Brain pericyte (primary cell): ENCODE results near the gene SEPHS1.
"Not testable (repeated sequence)": the region's sequence is repeated elsewhere in the genome, so short reads cannot be mapped to it uniquely, and the experiment has no call there.

ENCODE experiments used
- DNase-seq: peaks from one replicate; pipeline ENCODE4 v3.0.0-alpha.2; 2012; ENCODE audit warnings: low read depth, low spot score

The SEPHS1 gene, protein sequence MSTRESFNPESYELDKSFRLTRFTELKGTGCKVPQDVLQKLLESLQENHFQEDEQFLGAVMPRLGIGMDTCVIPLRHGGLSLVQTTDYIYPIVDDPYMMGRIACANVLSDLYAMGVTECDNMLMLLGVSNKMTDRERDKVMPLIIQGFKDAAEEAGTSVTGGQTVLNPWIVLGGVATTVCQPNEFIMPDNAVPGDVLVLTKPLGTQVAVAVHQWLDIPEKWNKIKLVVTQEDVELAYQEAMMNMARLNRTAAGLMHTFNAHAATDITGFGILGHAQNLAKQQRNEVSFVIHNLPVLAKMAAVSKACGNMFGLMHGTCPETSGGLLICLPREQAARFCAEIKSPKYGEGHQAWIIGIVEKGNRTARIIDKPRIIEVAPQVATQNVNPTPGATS

GRCh38 chr10:13348216-13349017 is at the start of gene SEPHS1:
Gene SEPHS1 (minus strand): TSS chr10:13348293. CDS start chr10:13344950, 3,343 bp downstream.
- no peak for DNase-seq

- no peak for DNase-seq
Observed at GRCh38 chr10:13397052-13397451, 49.0 kb upstream of the SEPHS1 start.

GRCh38 chr10:13396369-13396768 is 48.3 kb upstream of the SEPHS1 start:
- DNase-seq: no peak

- DNase-seq: no peak
Observed at GRCh38 chr10:13395540-13395939, 47.4 kb upstream of the SEPHS1 start.

GRCh38 chr10:13393640-13394039 is 45.5 kb upstream of the SEPHS1 start:
- no peak for DNase-seq

- no peak for DNase-seq
Observed at GRCh38 chr10:13392701-13393100, 44.6 kb upstream of the SEPHS1 start.

GRCh38 chr10:13390604-13391522 is 42.8 kb upstream of the SEPHS1 start:
- no peak for DNase-seq

- DNase-seq: no peak
Observed at GRCh38 chr10:13388478-13389230, 40.6 kb upstream of the SEPHS1 start.

DNA sequence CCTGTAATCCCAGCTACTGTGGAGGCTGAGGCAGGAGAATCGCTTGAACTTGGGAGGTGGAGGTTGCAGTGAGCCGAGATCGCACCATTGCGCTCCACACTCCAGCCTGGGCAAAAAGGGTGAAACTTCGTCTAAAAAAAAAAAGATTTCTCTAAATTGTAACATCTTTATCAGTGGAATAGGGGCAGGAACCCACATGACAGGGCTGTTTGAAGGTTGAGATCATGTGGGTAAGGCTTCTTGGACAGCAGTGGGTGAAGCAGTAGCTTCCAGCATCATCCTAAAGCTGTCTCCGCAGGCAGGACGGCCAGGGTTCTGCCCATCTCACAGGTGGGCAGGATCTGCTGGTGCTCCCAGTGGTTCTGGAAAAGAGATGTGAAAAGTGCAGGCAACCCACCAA is 37.9 kb upstream of the SEPHS1 start:
- DNase-seq: no peak

DNA sequence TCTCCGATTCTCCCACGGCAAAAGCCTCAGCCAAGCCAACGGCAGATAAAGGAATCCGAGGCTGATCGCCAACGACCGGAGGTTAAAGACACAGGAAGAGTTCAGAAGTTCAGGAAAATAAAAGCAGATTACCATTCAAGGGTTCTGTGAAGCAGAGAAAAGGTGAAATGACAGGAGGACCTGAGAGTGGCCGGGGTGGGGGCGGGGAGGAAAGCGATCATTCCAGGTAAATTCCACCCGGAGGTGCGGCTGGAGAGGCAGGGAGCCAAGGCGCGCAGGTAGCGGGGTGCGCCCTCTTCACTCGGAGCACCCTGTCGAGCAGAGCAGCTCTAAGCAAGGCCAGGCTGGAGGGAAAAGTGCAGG is 35.3 kb upstream of the SEPHS1 start:
- no peak for DNase-seq

DNA sequence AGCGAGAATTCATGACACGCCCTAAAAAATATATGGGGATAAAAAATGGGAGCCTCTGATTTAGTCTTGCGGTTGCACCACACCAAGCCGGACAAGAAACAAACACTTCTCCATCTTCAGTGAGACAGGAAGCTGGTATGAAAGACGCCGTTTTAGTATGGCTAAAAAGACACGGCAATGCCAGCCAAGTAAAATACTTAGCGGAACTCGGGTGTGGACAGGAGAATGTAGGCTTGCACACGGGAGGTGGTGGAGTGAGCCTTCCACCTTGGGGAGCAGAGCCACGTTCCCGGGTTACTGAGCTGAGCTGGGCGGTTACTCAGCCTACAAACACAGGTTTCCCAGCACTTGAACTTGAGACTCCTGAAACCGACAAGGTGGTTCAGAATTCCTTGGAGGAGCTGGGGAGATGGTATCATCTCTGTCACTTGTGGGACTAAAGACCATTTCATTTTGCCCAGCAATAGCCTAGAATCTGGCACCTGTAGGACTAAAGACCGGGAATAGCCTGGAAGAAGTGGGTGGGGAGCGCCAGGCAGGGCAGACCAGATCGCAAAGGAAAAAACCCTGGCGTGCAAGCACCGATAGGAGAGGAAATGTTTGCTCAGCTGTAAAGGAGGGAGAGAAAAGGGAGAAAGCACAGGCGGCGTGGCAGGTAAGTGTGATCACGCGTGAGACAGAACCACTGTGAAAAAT is 34.8 kb upstream of the SEPHS1 start:
- DNase-seq: no peak

GRCh38 chr10:13379061-13379460 is 31.0 kb upstream of the SEPHS1 start:
- DNase-seq: not testable (repeated sequence)

DNA sequence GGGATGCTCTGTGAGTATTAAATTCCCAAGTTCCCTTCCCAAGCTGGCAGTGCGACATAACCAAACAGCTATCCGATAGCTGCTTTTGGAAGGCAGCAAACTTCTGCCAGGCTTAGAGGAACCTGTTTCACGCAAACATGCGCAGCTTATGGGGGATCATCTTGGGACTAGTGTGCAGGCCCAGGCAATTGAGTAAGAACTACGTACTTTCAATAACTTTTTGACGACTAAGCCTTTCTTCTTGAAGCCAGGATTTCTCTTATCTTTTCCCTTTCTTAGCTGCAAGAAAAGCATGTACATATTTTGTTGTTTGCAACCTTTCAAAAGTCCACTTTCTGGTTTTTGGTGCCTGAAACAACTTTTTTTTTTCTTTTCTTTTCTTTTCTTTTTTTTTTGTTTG is 28.7 kb upstream of the SEPHS1 start:
- no peak for DNase-seq

DNA sequence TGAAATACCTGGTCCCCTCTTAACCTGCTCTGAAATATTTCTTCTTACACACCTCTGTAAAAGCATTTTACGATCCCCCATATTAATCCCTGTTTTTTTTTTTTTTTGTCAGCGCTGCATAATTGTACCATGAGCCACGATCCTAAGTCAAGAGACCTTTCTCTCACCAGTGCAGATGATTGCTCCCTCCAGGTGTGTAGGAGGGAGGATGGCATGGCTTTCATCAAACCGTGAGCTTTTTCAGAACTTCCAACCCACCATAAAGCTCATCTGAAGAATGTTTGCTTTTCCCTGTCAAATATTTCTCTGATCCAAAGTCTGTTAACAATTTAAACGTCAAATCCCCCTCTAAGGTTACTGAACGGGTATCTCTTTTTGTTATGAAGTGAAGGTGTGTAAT is 28.2 kb upstream of the SEPHS1 start:
- DNase-seq: no peak

- no peak for DNase-seq
Observed at GRCh38 chr10:13375791-13376190, 27.7 kb upstream of the SEPHS1 start.

DNA sequence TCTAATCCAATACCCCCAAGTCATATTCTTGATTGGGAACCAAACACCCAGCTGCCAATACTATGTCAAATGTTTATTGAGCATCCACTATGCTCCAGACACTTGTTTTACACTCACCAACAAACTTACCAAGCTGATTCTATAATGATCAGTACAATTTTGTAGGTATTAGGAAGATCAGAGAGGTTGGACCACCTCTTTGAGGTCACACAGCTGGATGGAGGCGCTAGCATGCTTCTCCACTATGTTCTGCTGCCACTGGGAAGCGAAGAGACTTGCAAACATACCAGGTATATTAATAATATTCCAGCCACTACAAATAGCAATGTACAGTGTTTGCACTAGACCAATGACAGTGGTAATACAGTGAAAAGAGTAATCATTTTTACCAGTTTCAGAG is 25.6 kb upstream of the SEPHS1 start:
- no peak for DNase-seq

DNA sequence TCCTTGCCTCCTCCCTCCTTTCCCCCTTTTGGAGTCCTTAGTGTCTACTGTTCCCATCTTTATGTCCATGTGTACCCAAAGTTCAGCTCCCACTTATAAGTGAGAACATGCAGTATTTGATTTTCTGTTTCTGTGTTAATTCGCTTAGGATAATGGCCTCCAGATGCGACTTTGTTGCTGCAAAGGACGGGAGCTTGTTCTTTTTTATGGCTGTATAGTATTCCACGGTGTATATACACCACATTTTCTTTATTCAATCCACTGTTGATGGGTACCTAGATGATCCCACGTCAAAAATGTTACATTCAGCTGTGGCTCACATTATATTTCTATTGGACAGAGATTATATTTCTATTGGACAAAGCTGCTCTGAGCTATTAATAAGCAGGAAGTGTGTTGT is 24.4 kb upstream of the SEPHS1 start:
- no peak for DNase-seq

GRCh38 chr10:13371897-13372470 is 23.9 kb upstream of the SEPHS1 start:
- DNase-seq: peak; percentile 41

DNA sequence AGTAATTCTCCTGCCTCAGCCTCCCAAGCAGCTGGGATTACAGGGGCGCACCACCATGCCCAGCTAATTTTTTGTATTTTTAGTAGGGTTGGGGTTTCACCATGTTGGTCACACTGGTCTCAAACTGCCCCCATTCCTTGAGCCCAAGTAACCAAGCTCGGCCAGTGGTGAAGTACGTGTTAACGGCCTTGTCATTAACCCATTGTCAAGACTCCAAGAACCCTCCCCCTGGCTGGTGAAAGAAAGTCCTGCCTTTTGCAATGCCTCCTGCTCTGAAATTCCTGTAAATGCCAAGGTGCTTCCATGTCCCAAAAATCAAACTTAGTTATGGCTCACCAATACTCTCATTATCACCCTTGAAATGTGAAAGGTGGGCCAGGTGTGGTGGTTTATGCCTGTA is 18.8 kb upstream of the SEPHS1 start:
- no peak for DNase-seq

- DNase-seq: no peak
Observed at GRCh38 chr10:13365831-13366230, 17.7 kb upstream of the SEPHS1 start.
